NCI-H146 treated with DMSO at 0.1 percent for 48 hours (cell line): ENCODE measurements around the gene PDGFC.

Experiments used
- DNase-seq: peaks from one replicate; lab custom pipeline; 2025; ENCODE audit not compliant: unreplicated experiment; lab: John Stamatoyannopoulos, UW

PDGFC gene

DNA sequence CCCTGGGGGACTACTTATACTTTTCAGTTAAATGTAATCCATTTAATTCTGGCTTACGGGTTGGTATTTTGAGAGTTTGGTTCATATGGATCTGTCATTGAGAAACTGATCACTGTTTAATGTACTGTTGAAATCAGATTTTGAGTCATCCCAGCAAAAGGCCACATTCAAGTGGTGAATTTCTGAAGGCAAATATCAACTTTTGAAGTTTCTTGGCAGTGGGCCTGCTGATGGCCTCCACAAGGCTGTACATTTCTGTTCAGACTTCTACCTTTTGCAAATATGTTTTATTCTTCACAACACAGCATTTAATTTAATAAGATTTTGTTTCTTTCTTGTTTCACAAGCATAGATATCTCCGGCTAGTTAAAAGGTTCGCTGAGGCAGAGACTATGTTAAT is 138.7 kb downstream of the PDGFC start:
- no peak for DNase-seq

DNA sequence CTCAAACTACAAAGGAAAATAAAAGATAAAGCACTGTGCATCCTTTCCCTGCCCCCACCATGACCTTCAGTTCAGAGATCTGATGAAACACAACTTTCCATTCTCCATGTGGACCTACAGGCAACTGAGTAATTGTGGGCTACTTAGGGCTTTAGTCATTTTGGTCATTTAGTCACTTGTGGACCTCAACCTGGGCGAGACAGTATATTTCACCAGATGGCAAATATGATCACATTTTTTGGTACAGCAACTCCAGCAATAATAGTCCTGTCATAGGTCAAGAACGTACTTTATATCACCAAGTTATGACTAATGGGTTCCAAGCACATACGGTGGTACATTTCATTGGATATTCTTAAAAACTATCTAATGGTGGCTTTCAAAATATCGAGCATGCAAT is 141.2 kb downstream of the PDGFC start:
- DNase-seq = no peak

DNA sequence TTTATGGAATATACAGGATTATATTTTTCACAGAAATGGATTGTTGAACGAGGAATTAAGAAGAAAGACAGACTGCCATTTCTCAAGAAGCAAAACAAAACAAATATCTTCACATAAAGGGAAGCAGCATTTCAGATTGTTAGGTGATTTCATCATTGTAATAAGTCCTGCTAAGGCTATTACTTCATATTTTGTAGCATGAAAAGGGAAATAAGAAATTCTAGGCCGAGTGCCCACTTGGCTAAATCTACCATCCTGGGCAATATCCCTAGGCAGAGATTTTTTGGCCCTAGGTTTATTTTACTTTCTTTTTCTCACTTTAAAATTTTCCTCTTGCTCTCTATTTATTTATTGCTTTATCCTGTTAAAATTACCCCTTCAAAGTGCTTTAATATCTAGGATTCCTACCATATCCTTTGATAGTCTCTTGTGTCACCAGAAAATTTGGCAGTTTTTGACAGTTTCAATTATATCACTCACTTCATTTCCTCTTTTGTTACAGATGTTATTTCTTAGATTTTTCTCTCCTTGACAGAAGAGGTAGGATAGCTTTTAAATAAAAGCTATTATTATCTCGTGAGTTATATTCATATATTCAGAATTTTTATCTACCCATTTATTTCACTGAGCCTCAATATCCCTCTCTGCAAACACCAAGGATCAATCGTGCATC is 142.3 kb downstream of the PDGFC start:
- DNase-seq = no peak

DNA sequence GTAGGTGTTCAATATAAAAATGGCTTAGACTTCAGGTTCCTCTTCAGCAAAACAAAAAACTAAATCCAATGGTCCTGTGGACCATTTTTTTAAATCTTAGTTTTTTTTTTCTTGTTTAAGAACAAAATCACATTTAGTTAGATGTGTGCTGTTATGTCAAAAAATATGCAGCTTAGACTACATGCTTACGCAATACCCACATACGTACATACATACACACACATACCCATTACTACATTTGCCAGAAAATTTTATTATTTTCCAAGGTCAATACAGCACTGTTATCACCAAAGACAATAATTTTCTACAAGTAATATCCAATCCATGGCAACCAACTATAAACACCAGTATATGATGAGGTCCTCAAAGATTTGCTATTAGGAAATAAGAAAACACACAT is 144.1 kb downstream of the PDGFC start:
- no peak for DNase-seq

DNA sequence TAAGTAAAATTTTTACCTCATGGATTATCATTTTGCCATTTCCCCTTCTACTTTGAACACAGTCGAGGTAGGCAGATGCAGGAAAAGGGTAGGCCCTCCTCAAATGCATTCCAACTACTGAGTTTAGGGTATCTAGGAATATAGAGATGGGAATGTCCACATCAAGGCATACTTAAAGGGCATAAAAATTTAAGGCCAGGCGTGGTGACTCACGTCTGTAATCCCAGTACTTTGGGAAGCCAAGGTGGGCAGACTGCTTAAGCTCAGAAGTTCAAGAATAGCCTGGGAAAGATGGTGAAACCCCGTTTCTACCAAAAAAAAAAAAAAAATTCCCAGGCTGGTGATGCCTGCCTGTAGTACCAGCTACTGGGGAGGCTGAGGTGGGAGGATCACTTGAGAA is 146.5 kb downstream of the PDGFC start:
- DNase-seq = no peak

DNA sequence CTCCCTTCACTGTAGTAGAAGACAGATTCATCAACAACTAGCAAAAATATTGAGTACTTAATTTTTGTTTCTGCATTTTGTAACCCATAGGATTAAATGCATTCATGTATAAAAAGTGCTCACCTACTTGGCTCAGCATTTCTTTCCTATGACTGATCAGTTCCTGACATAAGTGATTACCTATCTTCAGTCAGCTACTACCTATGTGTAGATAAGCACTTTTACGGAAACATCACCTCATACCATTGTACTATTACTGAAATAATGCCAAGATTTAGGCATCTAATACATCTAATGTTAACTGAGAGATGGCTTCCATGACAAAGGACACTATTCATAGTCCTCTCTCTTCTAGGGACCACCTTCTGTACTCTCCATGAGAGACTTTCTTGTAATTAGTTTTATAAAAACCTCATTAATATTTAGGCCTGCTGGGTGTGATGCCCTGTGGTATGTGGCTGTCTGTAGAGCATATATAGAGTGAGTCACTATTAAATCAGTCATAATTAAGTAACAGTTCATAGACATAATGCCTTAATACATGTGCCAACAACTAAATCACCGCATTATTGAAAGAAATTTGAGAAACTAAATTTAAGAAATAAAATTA is 147.0 kb downstream of the PDGFC start:
- DNase-seq = no peak

DNA sequence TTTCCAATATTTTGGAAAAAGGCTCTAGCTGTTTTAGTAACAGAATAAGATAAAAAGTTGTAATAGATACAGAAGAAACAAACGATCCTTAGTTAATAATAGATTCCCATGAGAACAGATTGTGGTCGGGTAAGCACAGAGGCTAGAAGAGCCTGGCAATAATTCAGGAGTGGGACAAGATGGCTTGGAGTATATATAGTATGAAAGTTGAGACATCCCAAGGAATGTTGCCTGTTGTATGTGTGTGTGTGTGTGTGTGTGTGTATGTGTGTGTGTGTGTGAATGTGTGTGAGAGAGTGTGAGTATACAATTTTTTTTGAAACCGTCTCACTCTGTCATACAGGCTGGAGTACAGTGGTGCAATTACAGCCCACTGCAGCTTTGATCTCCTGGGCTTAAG is 150.7 kb downstream of the PDGFC start:
- no peak for DNase-seq

DNA sequence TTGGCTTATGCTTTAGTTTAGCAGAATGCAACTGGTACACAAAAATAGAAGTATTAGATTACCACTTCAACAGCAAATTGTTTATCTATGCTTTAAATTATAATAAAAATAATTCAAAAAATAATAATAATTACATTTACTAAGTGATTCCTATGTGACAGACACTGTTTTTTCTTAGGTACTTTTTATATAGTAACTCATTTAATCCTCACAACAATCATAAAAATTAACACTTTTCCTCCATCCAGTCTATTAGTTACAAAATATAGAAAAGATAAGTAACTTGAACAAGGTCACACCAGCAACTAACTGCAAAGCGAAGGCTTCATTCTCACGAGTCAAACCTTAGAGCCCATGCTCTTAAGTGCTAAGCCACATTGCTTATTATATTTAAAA is 155.2 kb downstream of the PDGFC start:
- no peak for DNase-seq

DNA sequence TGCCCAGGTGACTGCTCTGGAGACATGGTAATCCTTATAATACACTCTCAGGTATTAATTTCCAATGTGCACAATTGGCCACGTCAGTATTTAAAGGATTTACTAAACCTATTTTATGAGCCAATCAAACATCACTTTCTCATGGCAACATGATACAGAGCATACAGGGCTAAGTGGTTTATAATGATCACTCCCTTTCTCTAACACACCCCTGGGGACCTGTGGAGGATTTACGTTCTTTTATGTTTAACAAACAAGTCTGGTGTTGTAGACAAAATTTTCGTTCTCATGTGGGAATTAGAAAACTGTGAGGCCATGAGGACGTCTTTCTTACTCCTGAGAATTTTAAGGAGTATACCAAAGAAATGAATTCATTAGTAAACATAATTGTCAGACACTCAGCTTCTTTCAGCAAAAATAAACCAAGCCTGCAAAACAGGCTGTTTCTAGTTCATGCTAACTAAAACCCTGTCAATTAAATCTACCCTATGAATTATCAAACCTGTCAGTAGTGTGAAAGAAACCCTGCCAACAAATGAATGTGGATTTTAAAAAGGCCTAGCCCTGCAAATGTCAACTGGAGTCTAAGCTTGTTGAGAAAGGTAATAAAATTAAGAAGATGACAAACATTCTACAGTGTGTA is 155.8 kb downstream of the PDGFC start:
- peak; percentile 22 for DNase-seq

DNA sequence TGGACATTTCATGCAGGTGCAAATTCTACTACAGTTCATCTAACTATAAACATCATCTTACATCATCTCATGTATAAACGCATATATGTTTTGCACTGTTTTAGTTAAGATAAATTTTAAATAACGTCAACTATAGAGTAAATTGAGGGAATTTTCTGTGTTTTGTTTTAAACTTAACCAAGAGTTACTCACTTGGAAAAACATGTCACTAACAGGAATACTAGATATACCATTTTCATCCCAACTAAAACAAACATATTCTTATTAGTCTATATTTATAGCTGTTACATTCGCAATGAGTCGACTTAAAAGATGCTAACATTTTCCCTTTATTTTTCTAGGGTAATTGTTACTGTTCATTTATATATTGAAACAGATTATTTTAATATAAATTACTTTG is 159.6 kb downstream of the PDGFC start:
- no peak for DNase-seq

DNA sequence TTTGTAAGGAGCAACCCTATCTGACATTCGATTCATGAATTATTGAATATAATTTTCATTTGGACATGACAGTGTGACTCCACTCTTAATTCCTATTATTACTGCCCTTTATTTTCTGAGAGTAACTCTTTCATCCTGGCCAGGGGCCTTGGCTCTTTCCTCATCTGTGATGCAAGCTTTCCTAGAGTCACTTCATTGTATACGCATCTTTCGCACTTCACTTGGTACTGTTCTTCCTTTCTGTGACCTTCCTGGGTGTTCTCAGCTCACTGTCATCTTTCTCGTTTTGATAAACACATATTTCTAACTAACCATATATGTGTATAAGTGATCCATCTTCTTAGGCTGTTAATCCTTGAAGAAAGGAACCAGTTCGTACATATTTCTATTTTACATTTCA is 160.3 kb downstream of the PDGFC start:
- DNase-seq = no peak

DNA sequence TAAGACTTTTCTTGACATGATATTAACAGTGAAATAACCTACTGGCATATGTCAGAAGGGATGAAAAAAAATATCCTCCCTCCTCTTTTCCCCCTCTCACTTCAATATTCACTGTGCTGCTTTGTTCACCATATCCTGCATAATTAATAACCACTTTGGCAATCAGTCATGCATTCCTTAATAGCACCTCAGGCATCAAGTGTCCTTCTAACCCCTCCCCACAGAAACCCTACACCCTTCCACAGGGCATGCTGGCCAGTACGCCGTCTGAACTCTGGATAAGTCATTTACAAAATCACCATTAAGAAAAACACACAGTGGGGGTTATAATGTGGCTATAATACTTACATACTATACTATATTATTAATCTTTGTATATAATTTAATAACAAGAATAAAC is 165.9 kb downstream of the PDGFC start:
- peak; percentile 34 for DNase-seq

DNA sequence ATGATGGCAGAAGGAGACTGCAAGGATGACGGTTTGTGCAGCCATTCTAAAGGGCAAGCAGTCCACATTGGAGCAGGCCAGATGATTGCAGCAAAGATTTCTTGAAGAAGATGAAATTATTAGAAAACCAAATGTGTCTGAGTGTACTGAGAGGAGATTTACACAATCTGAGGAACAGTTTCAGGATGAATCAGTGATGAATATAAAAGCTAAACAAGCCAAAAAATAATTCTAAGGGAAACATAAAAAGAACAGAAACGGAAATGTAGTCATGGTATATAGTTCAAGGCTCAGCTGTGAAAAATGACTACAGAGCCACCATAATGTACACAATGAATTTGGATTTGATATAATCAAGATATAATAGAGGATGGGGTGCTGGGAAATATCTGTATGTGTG is 168.5 kb downstream of the PDGFC start:
- no peak for DNase-seq

DNA sequence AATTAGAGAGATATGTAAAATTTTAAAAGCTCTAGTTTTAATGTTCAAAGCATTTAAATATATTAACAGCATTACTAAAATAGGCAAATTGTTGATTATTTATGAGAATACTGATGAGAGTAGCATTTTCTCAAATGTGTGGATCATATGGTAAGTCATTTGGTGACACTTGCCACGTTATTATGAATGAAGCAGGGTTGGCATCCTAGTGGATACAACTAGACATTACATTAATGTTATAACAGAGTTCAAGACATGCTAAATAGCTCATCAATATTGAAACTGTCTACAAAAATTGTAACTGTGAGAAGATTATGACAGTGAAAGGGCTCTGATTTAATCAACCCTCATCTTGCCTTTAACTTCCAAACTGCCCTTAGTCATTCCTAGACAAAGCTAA is 171.1 kb downstream of the PDGFC start:
- DNase-seq = no peak

DNA sequence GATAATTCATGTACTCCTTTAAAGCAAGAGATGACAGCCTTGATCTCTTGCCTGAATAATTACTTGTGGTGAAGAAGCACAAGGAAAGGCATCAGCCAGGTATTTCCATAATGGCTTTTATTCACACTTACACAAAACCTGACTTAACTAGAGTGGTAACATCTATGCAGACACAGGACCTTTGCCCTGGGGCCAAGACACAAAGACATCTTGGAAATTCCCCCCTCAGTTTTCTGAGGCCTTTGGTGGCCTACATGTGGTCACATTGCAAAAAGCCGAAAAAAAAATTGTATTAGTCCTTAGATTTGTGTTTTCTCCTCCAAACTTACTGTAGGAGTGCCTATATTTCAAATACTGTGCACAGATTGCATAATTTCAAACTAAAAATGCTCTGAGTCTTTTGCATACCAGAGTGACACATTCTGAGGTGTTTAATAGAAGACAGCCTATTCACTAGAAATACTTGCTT is 172.4 kb downstream of the PDGFC start:
- no peak for DNase-seq

DNA sequence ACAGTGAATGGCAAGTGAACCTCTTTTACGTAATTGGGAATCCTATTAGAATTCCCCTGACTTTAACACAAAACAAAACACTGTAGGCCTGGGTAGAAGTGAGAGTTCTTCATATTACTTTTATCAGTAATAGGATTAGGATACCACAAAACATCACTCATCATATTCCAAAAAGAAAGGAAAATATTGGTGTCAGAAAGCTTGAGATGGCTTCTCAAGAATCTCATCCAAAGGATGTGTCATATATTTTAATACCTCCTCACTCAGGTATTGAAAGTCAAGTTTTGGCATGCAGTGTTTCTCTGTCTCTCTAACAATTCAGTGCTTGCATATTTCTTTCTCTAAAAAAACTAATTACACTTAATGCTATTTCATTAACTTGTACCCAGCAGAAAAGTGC is 173.2 kb downstream of the PDGFC start:
- no peak for DNase-seq

DNA sequence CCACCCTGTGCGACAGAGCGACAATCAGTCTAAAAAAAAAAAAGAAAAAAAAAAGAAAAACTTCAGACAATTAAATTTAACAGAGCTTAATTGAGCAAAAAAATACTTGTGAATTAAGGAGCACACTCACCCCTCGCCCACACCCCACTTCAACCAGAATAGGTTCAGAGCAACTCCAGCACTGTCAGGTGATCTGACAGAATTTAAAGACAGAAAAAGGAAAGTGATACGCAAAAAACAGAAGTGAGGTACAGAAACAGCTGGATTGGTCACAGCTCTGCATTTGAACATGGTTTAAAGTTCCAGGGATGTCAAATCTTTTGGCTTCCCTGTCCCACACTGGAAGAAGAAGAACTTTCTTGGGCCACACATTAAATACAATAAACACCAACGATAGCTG is 174.4 kb downstream of the PDGFC start:
- DNase-seq = no peak

DNA sequence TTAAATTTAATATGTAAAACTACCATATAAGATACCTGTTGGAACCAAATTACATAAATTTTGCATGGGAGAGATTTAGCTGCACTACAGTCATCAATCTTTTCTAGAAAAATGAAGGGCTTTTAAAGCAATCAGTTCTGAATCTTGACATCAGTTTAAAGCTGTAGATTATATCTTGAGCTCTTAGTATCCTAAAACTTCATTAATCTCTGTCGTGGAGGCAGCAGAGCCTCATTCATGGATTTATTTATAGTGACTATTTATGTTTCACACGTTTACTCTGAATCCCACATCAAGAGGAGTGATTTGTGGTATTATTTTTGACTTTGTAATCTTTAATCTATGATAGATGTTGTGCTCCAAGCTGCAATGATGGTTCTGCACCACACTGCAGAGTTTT is 175.9 kb downstream of the PDGFC start:
- no peak for DNase-seq

DNA sequence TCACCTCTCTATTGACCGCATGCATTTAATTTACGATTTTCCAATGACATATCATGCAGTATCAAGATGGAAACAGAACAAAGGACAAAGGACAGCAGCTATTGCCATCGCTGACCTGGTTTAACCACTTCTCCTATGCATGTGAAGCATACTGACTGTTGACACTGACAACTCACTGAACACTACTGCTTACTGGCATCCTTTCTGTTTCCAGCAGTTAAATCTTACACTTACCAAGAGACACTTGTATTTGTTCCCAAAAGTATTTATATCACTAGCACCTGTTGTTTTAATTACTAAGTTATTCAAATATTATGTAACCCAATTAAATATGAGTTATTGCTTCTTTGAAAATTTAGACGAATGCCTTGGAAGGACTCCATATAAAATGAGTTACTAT is 176.7 kb downstream of the PDGFC start:
- no peak for DNase-seq

DNA sequence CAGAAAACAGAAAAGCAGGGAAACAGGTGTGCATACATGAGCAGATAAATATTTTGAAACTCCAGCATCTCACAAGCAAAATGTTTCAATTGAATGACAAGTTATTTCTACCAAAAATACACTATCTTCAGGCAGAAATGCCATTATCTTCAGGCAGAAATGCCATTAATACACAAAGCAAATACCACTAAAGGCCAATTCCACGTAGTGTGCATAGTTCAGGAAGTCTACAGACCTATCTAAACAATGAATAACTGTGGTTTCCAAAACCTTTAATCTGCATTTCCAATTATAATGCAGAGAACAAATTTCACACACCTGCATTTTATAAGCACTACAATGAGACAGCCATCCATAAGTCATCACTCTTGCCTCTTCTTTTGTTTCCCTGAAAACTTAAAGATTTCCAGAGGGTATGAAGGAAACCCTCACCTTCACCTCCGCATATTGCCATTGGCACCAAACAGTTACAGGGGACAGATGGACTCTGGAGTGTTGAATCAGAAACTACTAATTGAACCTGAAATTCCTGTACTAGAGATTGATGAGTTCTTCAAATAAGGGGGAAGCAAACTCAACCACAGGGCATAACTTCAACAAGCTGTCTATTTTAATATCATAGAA is 179.0 kb downstream of the PDGFC start:
- no peak for DNase-seq

DNA sequence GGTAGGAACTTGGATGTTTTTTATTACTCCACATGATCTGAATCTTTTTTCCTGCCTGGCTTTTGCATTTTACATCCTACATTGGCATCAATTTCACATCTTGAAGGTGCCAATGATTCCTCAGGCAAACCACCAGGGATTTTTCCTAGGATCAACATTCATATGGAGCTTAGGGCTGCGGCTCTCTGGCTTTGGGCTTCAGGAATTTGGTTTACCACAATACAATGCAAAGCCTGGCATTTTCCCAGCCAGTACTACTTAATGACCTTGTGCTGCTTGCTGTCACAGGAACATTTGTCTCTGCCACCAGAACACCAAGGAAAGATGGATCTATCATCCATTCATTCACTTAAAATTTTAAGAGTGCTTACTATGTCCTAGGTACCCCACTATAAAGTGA is 180.7 kb downstream of the PDGFC start:
- DNase-seq = no peak

DNA sequence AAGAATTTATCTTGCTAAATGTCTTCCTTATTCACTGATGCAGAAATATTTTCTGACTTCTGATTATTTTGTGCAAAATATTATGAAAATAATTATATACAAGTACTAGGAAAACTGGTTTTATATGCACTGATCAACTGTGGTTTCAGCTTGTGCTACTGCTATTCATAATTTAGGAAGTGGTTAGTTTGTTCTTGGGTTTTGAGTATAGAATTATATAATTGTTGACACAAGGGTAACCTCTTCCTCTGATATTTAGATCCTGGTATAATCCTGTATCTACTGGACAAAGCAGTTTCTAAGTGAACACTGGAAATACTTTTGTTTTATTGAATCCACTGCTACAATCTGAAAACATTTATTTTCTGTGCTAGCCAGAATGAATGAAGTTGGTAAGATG is 182.8 kb downstream of the PDGFC start:
- DNase-seq = no peak
